ENCODE measurements around the gene SETD3.

The SETD3 gene

GRCh38 chr14:99516871-99517642, 36.4 kb upstream of the SETD3 start:
- DNase-seq (ENCODE audit: low read depth), result no peak

GRCh38 chr14:99516156-99516870, 35.7 kb upstream of the SETD3 start:
- no peak for DNase-seq (ENCODE audit: low read depth)

- no peak for DNase-seq (ENCODE audit: low read depth)
Observed at GRCh38 chr14:99515301-99516155, 34.9 kb upstream of the SETD3 start.

- DNase-seq (ENCODE audit: low read depth), result no peak
Observed at GRCh38 chr14:99514552-99515300, 34.1 kb upstream of the SETD3 start.

- no peak for DNase-seq (ENCODE audit: low read depth)
Observed at GRCh38 chr14:99513946-99514551, 33.4 kb upstream of the SETD3 start.

GRCh38 chr14:99513183-99513694, 32.6 kb upstream of the SETD3 start:
- no peak for DNase-seq (ENCODE audit: low read depth)

- DNase-seq (ENCODE audit: low read depth), result no peak
Observed at GRCh38 chr14:99512571-99513182, 32.0 kb upstream of the SETD3 start.

GRCh38 chr14:99512110-99512449, 31.4 kb upstream of the SETD3 start:
- no peak for DNase-seq (ENCODE audit: low read depth)

- no peak for DNase-seq (ENCODE audit: low read depth)
Observed at GRCh38 chr14:99511421-99512109, 30.9 kb upstream of the SETD3 start.

- no peak for DNase-seq (ENCODE audit: low read depth)
Observed at GRCh38 chr14:99510556-99511139, 30.0 kb upstream of the SETD3 start.

- no peak for DNase-seq (ENCODE audit: low read depth)
Observed at GRCh38 chr14:99509871-99510555, 29.4 kb upstream of the SETD3 start.

GRCh38 chr14:99508896-99509629, 28.4 kb upstream of the SETD3 start:
- DNase-seq (ENCODE audit: low read depth), result no peak

GRCh38 chr14:99507860-99508640, 27.4 kb upstream of the SETD3 start:
- no peak for DNase-seq (ENCODE audit: low read depth)

GRCh38 chr14:99506276-99506675, 25.6 kb upstream of the SETD3 start:
- no peak for DNase-seq (ENCODE audit: low read depth)

GRCh38 chr14:99505089-99505488, 24.4 kb upstream of the SETD3 start:
- no peak for DNase-seq (ENCODE audit: low read depth)

- DNase-seq (ENCODE audit: low read depth), result no peak
Observed at GRCh38 chr14:99503848-99504453, 23.3 kb upstream of the SETD3 start.

- no peak for DNase-seq (ENCODE audit: low read depth)
Observed at GRCh38 chr14:99502989-99503421, 22.3 kb upstream of the SETD3 start.
